ENCODE data around the gene CHORDC1.

- TF ChIP-seq, protein P1, sequence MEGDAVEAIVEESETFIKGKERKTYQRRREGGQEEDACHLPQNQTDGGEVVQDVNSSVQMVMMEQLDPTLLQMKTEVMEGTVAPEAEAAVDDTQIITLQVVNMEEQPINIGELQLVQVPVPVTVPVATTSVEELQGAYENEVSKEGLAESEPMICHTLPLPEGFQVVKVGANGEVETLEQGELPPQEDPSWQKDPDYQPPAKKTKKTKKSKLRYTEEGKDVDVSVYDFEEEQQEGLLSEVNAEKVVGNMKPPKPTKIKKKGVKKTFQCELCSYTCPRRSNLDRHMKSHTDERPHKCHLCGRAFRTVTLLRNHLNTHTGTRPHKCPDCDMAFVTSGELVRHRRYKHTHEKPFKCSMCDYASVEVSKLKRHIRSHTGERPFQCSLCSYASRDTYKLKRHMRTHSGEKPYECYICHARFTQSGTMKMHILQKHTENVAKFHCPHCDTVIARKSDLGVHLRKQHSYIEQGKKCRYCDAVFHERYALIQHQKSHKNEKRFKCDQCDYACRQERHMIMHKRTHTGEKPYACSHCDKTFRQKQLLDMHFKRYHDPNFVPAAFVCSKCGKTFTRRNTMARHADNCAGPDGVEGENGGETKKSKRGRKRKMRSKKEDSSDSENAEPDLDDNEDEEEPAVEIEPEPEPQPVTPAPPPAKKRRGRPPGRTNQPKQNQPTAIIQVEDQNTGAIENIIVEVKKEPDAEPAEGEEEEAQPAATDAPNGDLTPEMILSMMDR (conservative IDR thresholded peaks at IDR 0.05) = no peak
- no peak for TF ChIP-seq ZFX (IDR thresholded peaks at IDR 0.05)
These were observed 918 bp downstream of the CHORDC1 start for GRCh38 chr11:90221803-90222458.

All from C4-2B (cell line).